GM12801 (cell line): Measurements from ENCODE around the gene EIF4G3.

Experiments used
- TF ChIP-seq, protein P1 (sequence below): IDR thresholded peaks from one replicate; pipeline ENCODE4 v1.5.1; 2011; ENCODE audit warnings: control low read depth; ENCODE audit not compliant: insufficient read length; ENCODE audit errors: extremely low read depth

Gene EIF4G3

DNA sequence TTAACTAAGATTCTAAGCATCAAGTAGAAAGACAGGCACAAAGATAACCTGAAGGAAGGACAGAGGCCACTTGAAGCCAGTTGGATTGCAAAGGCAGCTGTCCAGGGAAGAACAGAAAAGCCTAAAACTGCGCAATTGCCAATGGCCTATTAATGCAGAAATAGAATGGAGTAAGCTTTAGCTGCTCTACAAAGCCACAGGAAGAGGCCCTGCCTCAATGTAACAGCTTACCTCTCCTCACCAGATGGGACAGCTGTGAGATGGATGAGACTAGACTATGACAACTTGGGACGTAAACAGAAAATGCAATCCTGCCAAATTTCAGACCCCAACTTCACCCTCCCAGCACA is 176.5 kb downstream of the EIF4G3 start:
- TF ChIP-seq, protein P1, sequence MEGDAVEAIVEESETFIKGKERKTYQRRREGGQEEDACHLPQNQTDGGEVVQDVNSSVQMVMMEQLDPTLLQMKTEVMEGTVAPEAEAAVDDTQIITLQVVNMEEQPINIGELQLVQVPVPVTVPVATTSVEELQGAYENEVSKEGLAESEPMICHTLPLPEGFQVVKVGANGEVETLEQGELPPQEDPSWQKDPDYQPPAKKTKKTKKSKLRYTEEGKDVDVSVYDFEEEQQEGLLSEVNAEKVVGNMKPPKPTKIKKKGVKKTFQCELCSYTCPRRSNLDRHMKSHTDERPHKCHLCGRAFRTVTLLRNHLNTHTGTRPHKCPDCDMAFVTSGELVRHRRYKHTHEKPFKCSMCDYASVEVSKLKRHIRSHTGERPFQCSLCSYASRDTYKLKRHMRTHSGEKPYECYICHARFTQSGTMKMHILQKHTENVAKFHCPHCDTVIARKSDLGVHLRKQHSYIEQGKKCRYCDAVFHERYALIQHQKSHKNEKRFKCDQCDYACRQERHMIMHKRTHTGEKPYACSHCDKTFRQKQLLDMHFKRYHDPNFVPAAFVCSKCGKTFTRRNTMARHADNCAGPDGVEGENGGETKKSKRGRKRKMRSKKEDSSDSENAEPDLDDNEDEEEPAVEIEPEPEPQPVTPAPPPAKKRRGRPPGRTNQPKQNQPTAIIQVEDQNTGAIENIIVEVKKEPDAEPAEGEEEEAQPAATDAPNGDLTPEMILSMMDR = no peak

DNA sequence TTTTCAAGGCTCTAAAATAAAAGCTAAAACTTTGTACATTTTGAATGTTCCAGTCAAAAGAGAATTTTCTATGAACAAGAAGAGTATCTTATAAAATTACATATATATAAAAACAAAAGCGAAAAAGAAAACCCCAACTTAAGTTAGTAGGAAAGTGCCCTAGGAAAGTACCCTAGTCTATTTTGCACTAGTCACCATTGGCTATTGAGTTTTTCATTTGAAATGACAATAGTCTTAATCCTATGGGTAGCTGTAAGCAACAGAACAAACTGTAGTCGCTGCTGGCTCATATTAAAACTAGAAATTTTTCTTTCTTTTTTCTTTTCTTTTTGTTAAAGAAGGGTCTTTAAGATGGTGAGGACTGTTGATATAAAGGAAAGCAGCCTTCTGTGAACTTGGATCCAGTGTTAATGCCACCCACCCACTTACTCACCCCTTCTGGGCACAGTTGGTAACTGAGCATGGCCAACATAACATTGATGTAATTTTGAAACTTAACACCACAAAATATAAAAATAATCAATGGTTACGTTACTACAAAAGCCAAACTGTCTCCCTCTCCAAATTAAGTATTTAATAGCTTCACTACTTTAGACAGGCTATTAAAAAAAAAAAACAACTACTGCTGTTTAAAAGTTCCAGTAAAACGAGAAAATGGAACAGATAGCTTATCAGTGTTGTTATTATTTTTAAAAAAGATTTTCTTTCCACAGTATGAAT is 177.0 kb downstream of the EIF4G3 start:
- TF ChIP-seq, protein P1 = no peak

DNA sequence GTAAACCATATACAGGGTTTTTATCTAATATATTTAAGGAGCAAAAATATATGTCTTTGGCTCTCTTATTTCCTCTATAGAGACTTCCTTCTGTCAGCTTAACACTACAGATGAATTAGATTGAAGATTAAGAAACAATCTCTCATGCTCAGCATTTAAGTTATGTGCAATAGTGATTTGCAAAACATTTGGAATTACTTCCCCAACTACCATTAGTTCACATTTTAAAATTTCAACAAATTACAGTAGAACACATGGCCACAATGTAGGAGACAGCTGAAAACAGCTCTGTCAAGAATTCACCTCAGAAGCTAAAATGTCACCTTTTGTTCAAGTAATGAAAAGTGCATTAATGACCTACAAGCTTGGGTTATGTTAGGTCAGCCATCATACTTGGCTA is 177.9 kb downstream of the EIF4G3 start:
- TF ChIP-seq, protein P1 = no peak

DNA sequence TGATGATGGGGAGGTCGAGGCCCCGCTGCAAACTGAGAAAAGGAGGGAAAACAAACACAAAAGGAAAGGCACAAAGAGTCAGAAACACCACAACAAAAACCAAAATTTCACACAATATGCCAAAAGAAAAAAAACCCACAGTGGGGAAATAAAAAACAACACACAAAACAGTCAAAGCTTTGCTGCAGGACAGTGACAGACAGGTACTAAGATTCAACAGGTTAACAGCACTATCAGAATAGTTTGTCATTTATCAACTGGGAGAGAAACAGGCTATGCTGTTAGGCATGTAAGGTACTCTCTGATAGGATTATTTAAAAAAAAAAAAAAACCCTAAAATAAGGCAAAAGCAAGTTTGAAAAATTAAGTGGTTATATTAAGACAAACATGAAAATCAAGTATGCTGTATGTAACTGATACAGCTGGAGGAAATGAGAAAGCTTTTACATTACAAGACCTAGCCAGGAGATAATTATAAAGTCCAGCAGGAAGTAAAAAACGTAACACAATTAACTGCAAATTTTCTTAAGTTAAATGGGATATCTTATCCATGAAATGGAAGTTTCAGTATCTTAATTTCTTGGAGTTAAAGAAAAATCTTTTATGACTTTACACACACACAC is 179.0 kb downstream of the EIF4G3 start:
- TF ChIP-seq, protein P1 = no peak

DNA sequence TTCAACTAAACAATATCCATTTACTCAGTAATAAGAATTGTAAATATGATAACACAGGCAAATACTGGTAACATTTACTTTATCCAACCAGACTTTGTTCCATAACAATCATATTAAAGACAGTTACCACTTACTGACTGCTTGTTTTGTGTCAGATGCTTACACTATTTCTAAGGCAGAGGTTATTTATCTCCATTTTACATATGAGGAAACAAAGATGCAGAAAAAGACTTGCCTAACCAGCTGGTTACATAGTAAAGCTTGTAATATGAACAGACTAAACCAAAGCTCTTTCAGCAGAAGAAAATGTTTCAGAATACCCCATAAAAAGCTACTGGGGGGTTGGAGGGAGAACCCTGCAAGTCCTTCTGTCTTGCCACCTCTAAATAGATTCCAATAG is 180.1 kb downstream of the EIF4G3 start:
- TF ChIP-seq, protein P1 = no peak

DNA sequence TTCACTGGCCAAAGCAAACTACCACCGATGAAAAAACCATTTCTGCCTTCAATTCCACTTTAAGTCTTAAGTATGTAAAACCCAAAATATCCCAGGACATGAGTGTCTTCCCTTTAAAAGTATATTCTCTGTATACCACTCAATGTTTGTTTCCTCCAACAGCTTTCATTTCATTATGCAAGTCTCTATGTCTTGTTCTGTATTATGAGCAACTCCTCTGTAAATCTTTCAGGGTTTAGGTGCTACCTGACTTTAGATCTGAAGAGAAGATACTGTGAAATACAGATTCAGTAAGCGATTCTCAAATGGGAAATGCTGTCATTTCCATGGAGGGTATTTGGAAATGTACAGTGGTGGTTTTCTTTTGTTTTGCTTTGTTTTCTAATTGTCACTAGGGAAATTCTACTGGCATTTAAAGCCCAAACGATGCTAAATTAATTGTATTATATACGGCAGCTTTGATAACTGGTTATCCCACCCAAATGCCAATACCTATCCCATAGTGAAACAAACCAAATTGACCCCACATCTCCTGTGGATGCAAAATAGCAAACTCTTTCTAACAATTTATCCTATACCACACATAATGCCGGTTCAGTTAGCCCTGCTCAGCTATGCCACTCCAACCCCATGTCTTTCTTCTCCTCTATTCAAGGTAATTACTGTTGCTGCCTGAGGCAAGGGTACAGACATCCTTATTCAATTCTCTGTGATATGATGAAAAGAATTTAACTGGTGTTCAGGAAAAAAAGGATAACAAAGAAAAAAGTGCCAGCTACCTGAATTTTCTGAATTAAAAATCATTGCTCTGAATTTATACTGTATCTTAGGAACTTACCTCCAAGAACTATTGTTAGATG is 182.8 kb downstream of the EIF4G3 start:
- TF ChIP-seq, protein P1 = no peak

DNA sequence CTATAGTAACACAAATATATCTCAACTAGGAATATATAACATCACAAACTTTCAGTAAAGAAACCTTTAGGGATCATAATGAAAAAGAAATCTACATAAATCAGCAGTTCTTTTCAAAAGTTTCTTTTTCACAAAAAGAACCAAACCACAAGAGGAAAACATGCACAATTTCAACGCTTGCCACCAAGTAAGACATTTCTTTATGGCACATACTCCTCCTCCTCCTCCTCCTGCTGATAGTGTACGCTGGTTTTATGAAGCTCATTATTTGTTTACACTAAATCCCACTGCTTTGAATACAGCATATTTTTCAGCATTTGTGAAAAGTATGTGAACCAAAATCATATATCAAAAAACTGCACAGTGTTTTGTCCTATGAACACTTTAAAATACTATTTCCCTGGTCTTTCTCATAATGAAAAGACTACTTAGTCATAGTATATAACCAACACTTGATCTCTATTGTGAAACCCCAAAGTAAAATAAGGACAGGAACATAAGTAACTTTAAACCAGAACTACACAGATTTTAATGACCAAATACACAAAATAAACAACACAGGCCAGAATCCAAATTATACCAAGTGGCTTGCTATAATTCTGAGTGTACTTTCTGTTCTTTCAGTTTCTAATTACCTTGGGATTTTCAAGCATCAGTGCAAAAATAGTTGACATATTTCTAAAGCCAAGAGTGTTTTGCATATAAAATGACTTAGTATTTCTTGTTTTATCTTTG is 184.2 kb downstream of the EIF4G3 start:
- TF ChIP-seq, protein P1 = no peak
